ENCODE results near the gene ZMYND19.
"Not testable (repeated sequence)": the region's sequence is repeated elsewhere in the genome, so short reads cannot be mapped to it uniquely, and the experiment has no call there.

Gene ZMYND19

DNA sequence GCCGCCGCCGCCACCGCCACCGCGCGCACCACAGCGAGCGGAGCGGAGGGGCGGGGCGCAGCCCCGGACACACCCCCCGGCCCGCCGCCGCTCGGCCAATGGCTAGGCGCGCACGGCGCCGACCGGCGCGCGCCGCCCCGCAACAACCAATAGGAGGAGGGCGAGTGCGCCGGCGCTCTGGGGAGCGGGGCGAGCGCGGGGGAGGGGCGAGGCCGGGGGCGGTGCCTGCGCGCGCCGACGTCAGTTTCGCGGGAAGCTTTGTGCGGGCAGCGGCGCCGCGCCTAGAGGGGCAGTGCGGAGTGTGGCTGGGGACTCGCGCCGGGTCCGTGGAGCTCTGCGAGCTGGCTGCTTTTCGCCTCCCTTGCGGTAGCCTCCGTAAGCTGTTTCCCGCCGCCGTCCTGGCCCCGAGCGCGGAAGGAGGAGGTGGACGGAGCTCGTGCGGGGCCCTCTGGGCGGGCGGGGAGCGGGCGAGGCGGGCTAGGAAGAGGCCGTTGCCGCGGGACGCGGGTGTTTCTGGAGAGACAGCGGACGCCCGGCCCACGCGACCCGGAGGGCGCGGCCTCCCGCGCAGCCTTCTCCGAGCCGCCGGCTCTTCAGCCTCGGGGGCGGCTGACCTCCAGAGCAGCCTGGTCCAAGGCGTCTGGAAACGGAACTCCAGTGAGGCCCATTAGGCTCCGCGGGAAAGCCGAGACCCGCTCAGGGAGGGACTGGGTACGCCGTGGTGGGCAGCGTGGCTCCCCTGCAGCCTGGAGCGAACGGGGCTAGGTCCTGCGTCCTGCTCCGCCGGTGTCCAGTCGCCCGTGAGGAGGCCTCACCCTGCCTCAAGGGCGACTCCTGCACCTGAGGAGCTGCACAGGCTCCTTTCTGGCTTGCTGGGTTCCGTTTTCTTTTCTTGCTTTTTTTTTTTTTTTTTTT lies at the start of gene ZMYND19:
Gene ZMYND19, minus strand, starts transcription at position 44 of the 915 bp plus-strand sequence. CDS start 249 bp downstream, outside the sequence.
- DNase-seq = peak; percentile 71

DNA sequence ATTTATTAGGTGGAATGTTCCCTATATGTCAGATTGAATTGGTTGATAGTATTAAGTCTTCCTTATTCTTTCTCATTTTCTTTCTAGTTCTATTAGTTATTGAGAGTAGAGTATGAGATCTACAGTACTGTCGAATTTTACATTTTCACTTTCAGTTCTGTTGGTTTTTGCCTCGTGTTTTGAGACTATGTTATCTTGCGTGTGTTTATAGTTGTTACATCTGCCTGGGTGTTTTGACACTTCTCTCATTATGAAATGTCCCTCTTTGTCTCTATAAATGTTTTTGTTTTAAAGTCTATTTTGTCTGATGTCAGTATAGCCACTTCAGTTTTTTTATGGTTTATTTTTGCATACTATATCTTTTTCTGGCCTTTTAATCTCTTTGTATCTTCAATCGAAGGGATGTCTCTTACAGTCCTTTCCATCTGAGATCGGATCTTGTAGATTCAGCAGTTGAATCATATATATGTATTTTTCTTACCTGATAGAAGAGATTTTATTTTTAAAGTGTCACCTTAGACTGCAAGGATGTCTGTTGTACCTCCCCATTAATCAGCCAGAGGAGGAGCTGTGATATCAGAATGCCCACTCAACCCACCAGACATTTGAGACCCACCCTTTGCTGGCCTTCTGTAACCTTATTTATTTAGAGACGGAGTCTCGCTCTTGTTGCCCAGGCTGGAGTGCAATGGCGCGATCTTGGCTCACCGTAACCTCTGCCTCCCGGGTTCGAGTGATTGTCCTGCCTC lies 49.2 kb upstream of the ZMYND19 start:
- DNase-seq = no peak

DNA sequence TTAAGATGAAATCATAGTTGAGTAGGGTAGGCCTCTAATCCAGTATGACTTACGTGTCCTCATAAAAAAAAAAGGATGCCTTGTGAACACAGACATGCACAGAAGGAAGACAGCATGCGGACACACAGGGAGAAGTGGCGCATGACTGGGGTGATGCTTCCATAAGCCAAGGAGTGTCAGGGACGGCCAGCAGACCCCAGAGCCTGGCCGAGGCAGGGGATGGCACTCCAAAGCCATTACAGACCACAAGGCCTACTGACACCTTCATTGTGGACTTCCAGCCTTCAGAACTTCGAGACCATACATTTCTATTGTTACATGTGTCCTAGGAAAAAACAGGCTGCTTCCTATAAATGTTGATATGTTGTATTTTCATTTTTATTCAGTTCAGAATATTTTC lies 48.4 kb upstream of the ZMYND19 start:
- no peak for DNase-seq

DNA sequence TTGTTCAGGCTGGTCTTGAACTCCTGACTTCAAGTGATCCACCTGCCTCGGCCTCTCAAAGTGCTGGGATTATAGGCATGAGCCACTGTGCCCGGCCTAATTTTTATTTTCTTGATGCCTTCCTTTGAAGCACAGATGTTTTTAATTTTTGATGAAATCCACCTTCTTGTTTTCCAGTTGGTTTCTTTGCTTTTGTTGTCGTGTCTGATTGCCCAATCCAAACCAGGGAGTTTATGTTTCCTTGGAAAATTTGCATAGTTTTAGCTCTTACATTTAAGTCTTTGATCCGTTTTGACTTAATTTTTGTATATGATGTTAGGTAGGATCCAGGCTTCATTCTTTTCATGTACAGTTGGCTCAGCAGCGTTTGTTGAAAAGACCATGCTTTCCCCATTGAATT lies 43.7 kb upstream of the ZMYND19 start:
- no peak for DNase-seq

DNA sequence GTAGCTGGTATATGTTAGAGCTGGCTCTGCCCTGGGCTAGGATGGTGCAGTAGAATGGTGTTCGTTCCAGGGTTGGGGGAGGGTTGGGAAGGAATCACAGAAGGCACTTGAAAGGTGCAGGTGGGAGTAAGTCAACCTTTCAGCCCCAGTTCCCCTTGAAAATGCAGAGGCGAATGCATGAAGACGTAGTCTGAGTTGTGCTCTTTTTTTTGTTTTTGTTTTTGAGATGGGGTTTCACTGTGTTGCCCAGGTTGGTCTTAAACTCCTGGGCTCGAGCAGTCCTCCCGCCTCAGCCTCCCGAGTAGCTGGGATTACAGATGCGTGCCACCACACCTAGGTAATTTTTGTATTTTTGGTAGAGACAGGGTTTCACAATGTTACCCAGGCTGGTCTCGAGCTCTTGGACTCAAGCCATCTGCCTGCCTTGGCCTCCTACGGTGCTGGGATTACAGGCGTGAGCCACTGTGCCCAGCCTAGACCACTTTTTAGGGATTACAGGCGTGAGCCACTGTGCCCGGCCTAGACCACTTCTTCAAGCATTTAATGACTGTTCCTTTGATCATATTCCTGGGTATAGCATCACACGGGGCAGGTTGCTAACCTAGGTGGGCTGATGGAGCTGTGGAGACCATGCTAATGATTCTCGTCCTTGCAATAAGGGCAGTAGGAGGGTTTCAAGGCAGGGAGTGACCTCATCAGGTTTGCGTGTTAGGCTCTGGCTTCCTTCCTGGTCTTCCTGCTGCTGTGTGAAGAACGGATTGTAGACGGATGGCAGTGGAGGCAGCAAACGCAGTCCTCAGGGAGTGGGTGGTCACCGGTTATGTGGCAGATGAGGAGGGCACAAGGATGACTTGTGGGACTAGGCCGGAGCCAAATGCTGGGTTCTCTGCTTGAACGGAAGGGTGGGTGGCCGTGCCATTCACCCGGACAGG lies 42.2 kb upstream of the ZMYND19 start:
- DNase-seq = no peak

DNA sequence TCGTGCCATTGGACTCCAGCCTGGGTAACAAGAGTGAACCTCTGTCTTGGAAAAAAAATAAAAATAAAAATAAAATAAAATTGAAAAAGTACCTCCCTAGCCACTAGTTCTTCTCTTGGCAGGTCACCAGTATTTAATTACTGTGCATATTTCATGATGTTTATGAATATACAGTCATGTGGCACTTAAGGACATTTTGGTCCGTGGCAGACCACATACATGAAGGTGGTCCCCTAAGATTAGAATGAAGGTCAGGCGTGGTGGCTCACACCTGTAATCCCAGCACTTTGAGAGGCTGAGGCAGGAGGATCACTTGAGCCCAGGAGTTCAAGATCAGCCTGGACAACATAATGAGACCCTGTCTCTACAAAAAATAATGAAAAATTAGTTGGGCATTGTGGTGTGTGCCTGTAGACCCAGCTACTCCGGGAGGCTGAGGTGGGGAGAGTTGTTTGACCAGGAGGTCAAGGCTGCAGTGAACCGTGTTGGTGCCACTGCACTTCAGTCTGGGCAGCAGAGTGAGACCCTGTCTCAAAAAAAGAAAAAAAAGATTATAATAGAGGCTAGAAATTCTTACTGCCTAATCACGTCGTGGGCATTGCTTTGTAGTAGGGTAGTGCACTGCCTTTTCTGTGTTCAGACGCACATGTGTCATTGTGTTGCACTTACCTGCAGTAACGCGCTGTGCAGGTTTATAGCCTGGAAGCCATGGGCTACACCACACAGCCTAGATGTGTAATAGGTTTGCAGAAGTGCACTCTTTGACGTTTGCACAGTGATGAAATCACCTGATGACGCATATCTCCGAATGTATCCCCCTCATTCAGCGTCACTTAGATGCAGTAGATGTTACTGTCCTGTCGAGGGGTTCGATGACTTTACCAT lies 41.3 kb upstream of the ZMYND19 start:
- DNase-seq = no peak

DNA sequence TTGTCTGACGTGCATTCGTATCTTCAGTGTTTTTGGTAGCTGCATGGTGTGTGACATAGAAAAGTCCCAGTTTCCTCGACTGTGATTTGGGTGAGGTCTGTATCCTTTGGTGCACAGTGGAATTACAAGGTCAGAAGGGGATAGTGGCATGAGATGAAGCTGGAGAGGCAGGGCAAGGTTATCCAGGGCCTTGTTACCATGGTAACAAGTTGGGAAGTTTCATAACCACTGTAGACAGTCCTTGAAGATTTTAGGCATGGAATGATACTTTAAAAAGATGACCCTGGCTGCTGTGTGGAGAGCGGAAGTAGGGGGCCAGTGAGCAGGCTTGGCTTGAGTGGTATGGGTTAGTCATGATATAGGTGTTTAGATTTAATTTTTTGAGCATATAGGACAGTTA lies 40.4 kb upstream of the ZMYND19 start:
- DNase-seq = no peak

DNA sequence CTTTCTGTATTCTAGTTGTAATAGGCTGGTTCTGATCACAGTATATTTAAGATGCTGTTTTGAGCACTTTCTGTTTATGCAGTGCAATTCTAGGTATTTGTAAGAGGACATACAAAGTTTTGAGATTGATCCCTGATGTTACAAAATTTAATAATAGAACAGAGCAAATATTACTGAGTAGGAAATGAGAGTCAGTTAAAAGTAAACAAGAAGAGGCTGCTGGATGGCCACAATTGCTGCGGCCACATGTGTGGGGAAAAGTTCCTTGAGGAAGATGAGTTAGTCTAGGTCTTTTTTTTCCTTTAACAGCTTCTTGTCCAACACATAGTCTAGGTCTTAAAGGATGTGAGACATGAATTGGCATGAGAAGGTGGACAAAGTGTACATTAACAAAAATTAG lies 39.8 kb upstream of the ZMYND19 start:
- no peak for DNase-seq

DNA sequence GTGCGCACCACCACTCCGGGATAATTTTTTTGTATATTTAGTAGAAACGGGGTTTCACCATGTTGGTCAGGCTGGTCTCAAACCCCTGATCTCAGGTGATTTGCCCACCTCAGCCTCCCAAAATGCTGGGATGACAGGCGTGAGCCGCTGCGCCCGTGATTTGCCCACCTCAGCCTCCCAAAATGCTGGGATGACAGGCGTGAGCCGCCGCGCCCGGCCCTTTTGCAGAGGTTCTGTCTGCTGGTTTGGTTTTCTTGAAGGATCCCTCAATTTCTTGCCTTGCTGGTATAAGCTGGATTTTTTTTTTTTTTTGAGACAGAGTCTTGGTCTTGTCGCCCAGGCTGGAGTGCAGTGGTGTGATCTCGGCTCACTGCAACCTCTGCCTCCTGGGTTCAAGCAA lies 37.1 kb upstream of the ZMYND19 start:
- DNase-seq = not testable (repeated sequence)

DNA sequence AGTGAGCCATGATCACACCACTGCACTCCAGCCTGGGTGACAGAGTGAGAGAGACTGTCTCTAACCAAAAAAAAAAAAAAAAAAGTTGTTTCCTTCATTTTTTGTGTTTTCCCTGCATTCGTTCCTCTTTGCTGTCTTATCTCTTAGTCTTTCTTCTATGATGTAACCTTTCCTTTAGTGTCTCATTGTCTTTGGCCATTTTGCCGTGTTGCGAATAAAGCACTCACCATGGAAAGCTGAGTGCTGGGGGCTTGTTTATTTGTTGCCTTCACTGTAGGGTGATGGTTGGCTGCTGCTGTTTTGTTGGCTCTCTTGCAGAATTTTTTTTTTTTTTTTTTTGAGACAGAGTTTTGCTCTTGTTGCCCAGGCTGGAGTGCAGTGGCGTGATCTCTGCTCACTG lies 36.2 kb upstream of the ZMYND19 start:
- DNase-seq = no peak

DNA sequence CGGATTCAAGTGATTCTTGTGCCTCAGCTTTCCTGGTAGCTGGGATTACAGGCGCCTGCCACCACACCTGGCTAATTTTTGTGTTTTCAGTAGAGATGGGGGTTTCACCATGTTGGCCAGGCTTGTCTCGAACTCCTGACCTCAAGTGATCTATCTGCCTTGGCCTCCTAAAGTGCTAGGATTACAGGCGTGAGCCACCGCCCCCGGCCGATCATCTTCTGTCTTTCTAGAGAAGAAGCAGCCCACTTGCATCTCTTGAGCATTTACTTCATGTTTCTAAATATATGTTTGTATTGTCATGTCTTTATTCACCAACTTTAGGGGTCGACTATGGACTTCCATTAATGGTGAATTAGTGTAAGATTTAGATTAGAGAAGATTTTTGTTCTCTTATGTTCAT lies 31.9 kb upstream of the ZMYND19 start:
- DNase-seq = not testable (repeated sequence)

DNA sequence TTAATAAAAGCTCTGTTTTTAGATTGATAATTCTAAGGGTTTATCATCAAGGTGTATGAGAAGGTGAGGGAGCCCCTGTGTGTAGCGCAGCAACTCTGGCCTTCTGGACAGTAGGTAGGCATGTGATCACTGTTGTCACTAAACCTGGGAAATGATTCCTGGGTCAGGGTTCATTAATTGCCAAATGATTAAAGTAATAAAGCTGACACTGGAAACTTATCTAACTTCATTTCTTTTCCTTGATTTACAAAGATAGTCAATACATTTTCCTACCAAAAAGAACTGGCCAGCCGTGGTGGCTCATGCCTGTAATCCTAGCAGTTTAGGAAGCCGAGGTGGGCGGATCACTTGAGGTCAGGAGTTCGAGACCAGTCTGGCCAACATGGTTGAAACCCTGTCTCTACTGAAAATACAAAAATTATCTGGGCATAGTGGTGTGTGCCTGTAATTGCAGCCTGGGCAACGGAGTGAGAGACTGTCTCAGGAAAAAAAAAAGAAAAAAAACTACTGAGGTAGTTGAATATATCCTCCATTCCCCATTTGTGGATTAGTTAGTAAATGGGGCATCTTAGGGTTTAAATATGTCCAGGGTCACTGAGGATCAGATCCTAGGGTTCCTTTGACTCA lies 30.9 kb upstream of the ZMYND19 start:
- no peak for DNase-seq

DNA sequence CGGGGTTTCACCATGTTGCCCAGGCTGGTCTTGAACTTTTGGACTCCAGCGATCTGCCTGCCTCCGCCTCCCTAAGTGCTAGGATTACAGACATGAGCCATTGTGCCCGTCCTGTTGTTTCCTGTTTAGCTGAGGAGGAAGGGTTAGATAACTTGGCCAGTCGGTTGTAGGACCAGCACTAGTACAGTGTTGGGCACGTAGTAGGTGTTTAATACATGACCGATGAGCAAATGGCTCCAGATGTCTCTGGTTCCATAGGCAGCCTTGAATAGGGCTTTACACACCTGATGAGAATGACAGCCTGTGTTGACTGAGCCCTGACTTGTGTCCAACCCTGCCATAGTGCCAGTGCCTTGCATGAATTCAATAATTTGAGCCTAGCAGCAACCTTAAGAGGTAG lies 30.3 kb upstream of the ZMYND19 start:
- DNase-seq = no peak

DNA sequence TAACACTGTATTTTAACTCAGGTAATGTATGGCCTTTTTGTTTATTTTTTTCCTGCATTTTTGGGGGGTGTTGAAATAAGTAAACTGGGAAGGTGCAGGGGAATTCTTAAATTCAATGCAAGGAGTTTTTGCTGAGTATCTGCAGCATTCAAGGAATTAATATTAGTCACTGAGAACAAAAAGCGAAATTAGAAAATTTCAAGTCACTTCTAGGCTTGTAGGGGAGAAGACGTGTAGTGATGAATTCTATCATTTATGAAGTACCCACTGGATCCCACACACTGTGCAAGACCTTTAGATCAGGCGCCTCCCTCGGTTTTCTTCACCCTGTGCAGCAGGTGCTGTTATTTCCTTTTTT lies 29.7 kb upstream of the ZMYND19 start:
- DNase-seq = no peak

DNA sequence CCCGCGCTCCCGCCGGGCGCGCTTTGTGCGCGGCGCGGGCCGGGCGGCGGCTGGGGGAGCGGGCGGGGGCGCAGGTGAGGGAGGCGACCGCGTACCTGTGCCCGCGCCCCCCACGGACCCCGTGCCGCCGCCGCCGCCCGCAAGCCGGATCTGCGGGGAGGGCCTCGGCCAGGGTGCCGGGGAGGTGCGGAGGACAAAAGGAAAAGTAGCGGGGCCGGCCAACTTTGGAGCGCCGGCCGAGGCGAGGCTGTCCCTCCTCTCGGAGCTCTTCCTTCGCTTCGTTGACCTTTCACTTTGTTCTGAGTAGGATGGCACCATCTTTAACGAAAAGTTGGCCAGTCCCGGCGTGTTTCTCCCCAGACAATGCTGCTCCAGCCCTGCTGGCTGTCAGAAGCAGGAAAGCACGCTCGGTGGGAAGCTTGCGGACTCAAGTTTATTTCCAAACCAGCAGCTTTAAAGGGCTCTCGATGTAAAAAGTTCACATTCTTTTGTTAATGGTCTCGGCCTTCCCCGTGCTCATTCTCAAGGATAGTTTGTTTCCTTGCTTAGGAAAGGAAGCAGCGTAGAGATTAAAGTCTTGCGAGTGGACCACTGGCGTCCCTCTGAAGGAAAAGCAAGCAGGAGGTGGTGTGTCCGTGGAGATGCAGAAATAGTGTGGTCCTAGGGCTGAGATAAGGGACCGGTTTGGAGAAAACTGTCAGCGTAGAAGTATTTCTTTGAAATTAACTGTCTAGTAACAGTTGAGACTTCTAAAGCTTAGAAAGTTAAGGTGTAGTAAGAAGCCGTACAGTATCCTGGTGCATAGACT lies 29.1 kb upstream of the ZMYND19 start:
- DNase-seq = no peak

DNA sequence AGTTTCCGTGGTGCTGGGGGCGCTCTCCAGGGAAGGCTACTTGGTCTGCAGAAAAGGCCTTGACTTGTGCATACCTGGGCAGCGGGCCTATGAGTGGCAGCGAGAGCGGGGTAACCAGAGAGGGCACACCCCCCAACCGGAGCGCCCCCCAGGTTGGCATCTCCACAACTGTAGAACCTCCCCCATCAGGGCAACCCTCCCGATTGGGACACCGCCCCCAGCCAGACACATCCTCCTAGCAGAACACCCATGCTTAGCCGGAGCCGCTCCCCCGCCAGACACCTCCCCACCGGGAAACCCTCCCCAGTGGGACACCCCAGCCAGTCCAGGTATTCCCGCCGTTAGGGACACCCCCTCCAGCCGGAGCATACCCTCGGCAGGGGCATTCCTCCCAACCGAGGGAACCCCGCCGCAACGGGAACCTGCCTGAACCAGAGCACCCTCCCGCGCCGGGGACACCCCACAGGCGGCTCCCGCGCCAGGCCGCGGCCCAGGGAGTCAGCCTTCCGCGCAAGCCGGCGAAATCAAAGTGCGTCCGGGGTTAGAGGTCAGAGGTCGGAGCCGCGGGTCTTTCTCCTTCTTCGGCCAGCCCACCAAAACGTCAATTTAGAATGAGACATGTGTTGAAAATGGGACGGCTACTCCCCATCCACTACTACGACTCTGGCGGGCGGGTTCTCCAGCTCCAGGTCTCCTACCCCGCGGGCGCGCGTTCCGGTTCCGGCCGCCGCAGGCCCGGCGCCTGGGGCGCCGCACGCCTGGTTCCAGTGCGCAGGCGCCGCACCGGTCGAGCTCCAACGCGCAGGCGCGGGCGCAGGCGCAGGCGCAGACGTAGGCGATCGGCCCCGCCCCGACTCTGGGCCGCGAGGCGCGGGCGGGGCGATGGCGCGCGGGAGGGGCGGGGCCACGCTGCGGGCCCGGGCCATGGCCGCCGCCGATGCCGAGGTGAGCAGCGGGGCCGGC lies 28.1 kb upstream of the ZMYND19 start, which contains the start of gene EHMT1:
Gene EHMT1, plus strand, starts transcription at position 901 of the 963 bp plus-strand sequence. Its CDS starts 24 bp downstream, at position 925.
- DNase-seq = peak; percentile 78

DNA sequence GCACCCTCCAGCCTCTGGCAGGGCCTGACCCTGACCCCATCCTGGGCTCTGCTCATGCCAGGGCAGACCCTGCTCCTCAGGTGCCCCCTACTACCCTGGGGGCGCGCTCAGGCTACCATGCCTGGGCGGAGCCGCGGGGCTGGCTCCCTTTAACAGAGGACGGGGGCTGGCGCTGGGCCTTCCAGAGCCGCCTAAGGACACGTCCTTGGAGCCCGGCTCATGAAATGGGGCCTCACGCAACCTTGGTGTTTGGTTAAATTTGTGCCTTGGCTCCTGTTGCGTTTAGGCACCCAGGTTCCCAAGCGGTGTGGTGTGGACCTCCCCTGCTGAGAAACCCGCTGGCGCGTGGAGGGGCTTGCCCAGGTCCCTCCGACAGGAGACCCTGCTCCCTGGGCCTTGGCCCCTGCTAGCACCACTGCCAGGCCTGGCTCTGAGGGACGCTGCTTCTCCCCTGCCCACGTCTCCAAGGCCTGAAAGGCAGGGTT lies 25.1 kb upstream of the ZMYND19 start:
- no peak for DNase-seq

DNA sequence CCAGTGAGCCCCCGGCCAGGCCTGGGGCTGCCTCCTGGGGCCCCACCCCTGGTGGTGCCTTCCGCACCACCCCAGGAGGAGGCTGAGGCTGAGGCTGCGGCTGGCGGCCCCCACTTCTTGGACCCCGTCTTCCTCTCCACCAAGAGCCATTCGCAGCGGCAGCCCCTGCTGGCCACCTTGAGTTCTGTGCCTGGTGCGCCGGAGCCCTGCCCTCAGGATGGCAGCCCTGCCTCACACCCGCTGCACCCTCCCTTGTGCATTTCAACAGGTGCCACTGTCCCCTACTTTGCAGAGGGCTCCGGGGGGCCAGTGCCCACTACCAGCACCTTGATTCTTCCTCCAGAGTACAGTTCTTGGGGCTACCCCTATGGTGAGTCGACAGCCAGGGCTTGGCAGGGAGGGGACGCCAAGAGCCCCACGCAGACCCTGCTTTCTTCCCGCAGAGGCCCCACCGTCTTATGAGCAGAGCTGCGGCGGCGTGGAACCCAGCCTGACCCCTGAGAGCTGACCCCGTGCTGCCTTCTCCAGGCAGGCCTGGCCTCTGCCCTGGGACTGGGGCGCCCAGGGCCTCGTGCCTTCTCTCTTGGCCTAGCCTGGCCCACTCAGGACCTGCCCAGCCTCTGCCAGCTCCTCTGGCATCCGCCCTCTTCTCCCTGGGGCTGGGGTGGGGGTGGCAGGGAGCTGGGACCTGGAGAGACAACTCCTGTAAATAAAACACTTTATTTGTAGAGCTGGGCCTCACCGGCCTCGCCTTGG lies 24.5 kb upstream of the ZMYND19 start:
- DNase-seq = no peak

Measured in NCI-H748 treated with DMSO at 0.1 percent for 48 hours (cell line).